Neural crest cell (in vitro differentiated cells): Measurements from ENCODE around the gene PRKCA. TPM values are rescaled to one million over a fixed set of nuclear protein-coding genes. Genes with fewer than 3 reads are reported as not detected.

Experiments used
- DNase-seq: peaks from one replicate; pipeline ENCODE4 v3.0.0; 2021; ENCODE audit warnings: low read depth, mixed read lengths, low spot score
- H3K27ac Mint-ChIP-seq: one replicate; pipeline ENCODE4 v1.8.0; 2021; ENCODE audit warnings: mild to moderate bottlenecking, mixed read lengths; ENCODE audit not compliant: unreplicated experiment
- H3K27me3 Mint-ChIP-seq: 2 replicates; pipeline ENCODE4 v1.8.0; 2021; ENCODE audit warnings: low read depth, mild to moderate bottlenecking, mixed read lengths
- H3K36me3 Mint-ChIP-seq: 2 replicates; pipeline ENCODE4 v1.8.0; 2021; ENCODE audit warnings: low read depth, mild to moderate bottlenecking, mixed read lengths
- H3K4me1 Mint-ChIP-seq: 2 replicates; pipeline ENCODE4 v1.8.0; 2021; ENCODE audit warnings: mixed read lengths
- H3K4me3 Mint-ChIP-seq: one replicate; pipeline ENCODE4 v1.8.0; 2021; ENCODE audit warnings: mild to moderate bottlenecking, mixed read lengths
- H3K9me3 Mint-ChIP-seq: 2 replicates; pipeline ENCODE4 v1.8.0; 2021; ENCODE audit warnings: mixed read lengths
- total RNA-seq: library from RNA; stranded (reverse); gene quantifications from 2 replicates; pipeline ENCODE4 v1.2.1, GENCODE V29; 2021
- TF ChIP-seq, protein P1 (sequence below): fragments of 200-600 bp; sonication (generic); conservative IDR thresholded peaks from 2 replicates; pipeline ENCODE4 v1.5.0; 2021; ENCODE audit warnings: antibody characterized with exemption, mild to moderate bottlenecking

Gene PRKCA
- total RNA-seq, 1 donor from 2014 or later = 22.7 TPM

DNA sequence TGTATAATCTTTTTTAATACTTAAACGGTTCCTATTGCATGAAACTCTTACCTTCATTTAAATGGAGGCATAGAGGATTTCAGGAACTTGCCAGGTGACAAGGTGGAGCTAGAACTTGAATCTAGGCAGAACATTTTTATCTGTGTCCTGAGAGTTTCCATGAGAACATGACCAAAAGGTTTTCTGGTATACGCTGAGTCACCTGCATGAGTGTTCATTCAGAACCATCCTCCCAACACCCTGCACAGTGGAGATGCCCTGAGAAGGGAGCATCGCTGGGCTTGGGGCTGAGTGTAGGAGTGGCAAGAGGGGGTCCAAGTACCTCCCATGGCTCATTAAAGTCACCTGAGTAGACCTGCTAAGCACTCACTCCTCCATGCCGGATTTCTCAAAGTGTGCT lies 362.8 kb downstream of the PRKCA start:
- no peak for DNase-seq
- no peak overlapping the region for H3K27ac Mint-ChIP-seq
- TF ChIP-seq, protein P1, sequence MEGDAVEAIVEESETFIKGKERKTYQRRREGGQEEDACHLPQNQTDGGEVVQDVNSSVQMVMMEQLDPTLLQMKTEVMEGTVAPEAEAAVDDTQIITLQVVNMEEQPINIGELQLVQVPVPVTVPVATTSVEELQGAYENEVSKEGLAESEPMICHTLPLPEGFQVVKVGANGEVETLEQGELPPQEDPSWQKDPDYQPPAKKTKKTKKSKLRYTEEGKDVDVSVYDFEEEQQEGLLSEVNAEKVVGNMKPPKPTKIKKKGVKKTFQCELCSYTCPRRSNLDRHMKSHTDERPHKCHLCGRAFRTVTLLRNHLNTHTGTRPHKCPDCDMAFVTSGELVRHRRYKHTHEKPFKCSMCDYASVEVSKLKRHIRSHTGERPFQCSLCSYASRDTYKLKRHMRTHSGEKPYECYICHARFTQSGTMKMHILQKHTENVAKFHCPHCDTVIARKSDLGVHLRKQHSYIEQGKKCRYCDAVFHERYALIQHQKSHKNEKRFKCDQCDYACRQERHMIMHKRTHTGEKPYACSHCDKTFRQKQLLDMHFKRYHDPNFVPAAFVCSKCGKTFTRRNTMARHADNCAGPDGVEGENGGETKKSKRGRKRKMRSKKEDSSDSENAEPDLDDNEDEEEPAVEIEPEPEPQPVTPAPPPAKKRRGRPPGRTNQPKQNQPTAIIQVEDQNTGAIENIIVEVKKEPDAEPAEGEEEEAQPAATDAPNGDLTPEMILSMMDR = no peak
- H3K4me3 Mint-ChIP-seq = no peak overlapping the region
- peaks cover 10% of the 10 kb centered on the region for H3K36me3 Mint-ChIP-seq
- H3K9me3 Mint-ChIP-seq = no peaks in the 10 kb centered on the region
- H3K4me1 Mint-ChIP-seq = peaks cover 10% of the 10 kb centered on the region
- no peaks in the 10 kb centered on the region for H3K27me3 Mint-ChIP-seq

DNA sequence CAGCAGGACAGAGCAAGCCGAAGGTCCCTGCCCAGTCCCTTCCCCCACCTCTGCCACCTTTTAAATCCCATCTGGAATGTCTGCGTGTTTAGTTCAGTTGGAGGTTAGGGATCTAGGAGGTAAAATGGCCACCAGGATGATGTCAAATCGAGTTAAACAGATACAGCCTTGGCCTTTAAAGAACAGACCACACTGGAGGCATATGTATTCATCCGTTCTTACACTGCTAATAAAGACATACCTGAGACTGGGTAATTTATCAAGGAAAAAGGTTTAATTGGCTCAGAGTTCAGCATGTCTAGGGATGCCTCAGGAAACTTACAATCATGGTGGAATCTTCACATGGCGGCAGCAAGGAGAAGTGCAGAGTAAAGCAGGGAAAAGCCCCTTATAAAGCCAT lies 364.7 kb downstream of the PRKCA start:
- Mint-ChIP-seq H3K9me3 (no peaks in the 10 kb centered on the region), H3K4me3 (no peak overlapping the region), H3K27me3 (no peaks in the 10 kb centered on the region), H3K27ac (no peak overlapping the region), H3K4me1 (peaks cover 14% of the 10 kb centered on the region), H3K36me3 (peaks cover 10% of the 10 kb centered on the region)
- no peak for DNase-seq
- TF ChIP-seq, protein P1 = no peak

DNA sequence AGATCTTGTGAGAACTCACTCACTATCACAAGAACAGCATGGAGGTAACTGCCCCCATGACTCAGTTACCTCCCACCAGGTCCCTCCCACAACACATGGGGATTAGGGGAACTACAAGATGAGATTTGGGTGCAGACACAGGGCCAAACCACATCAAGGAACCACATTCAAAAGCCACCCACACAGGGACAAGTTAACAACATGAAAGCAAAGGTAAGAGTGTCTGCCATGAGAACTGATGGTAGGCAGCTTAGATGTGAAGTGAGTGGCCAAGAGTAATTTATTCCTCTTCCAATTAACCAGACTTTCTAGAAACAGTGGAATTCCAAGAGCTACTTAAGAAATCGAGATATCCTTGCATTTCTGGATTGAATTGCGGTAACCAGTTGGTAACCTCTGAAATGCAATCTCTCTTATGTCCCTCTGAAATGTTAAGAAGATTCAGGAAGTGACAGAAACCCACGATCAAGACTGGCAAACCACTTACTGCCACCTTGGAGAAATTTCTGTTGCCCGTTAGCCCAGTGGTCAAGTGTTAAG lies 365.1 kb downstream of the PRKCA start:
- H3K27me3 Mint-ChIP-seq = no peaks in the 10 kb centered on the region
- no peaks in the 10 kb centered on the region for H3K9me3 Mint-ChIP-seq
- peaks cover 10% of the 10 kb centered on the region for H3K36me3 Mint-ChIP-seq
- no peak for DNase-seq
- no peak overlapping the region for H3K4me3 Mint-ChIP-seq
- no peak overlapping the region for H3K27ac Mint-ChIP-seq
- H3K4me1 Mint-ChIP-seq = peaks cover 14% of the 10 kb centered on the region
- TF ChIP-seq, protein P1 = no peak

DNA sequence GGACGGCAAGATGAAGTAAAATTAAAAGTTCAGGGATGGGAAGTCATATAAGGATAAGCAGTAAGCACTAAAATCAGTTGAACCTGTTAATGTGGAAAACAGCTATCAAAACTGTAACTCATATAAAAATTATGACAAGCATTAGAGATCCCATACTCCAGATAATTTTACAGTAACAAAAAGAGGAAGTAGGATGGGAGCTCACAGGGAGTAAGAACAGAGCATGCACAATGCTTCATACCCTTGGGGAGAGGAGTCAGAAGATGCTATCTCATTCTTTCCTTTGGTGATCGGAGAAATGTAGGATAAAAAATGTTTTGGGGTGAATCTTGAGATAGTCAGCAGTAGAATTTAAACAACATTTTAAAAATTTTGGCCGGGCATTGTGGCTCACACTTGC lies 367.8 kb downstream of the PRKCA start:
- peaks cover 10% of the 10 kb centered on the region for H3K36me3 Mint-ChIP-seq
- no peaks in the 10 kb centered on the region for H3K27me3 Mint-ChIP-seq
- no peaks in the 10 kb centered on the region for H3K9me3 Mint-ChIP-seq
- DNase-seq = no peak
- TF ChIP-seq, protein P1 = no peak
- no peak overlapping the region for H3K4me3 Mint-ChIP-seq
- H3K4me1 Mint-ChIP-seq = peaks cover 26% of the 10 kb centered on the region
- H3K27ac Mint-ChIP-seq = no peak overlapping the region

DNA sequence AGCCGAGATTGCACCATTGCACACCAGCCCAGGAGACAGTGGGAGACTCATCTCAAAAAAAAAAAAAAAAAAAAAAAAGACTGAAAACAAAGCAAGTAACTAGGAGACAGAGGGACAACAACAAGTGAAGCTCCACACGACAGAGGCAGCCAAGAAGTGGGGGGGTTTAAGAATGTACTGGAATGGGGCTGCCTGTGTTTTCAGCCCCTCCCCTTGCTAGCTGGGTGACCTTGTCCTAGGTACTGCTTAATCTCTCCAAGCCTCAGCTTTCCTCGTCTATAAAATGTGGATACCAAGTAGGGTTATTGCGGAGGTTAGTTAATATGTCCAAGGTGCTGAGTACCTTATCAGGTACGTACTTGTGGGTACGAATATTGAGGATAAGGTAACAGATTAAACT lies 368.7 kb downstream of the PRKCA start:
- DNase-seq = no peak
- peaks cover 10% of the 10 kb centered on the region for H3K36me3 Mint-ChIP-seq
- H3K4me3 Mint-ChIP-seq = no peak overlapping the region
- no peaks in the 10 kb centered on the region for H3K9me3 Mint-ChIP-seq
- no peak overlapping the region for H3K27ac Mint-ChIP-seq
- TF ChIP-seq, protein P1 = no peak
- peaks cover 34% of the 10 kb centered on the region for H3K4me1 Mint-ChIP-seq
- H3K27me3 Mint-ChIP-seq = no peaks in the 10 kb centered on the region
